PC-3 (cell line): Measurements from ENCODE around the gene NVL. TPM values are rescaled to one million over a fixed set of nuclear protein-coding genes. Genes with fewer than 3 reads are reported as not detected.

Experiments
- ATAC-seq: fragments of 200-7000 bp; cut with Tn5 transposase; 2 replicates; pipeline ENCODE4 v1.9.1; 2020; ENCODE audit warnings: mild to moderate bottlenecking, moderate library complexity
- BruUV-seq: library from RNA; stranded (reverse); fragments of 400-500 nt; replicated peaks from 2 replicates; lab custom pipeline; 2021; lab: Mats Ljungman, UMichigan
- CTCF ChIA-PET: fragments of 300-600 bp; sonication (Branson Sonifier 250); formaldehyde crosslinking; loops from one replicate; lab custom pipeline; 2022; ENCODE audit warnings: antibody characterized with exemption; lab: Charles Lee
- POLR2A ChIA-PET: fragments of 300-600 bp; sonication (Branson Sonifier 250); formaldehyde crosslinking; loops from one replicate; lab custom pipeline; 2022; ENCODE audit warnings: antibody characterized with exemption; ENCODE audit not compliant: unreplicated experiment; lab: Charles Lee
- DNase-seq: peaks from one replicate; pipeline ENCODE4 v3.0.0-alpha.2; 2015
- H2AFZ ChIP-seq: fragments of 300-600 bp; sonication (generic); 2 replicates; pipeline ENCODE4 v1.6.0; 2016; ENCODE audit warnings: antibody characterized with exemption, low read length
- H3F3A ChIP-seq: fragments of 300-600 bp; sonication (generic); one replicate; pipeline ENCODE4 v1.6.0; 2017; ENCODE audit warnings: antibody characterized with exemption, low read length, control low read depth, mild to moderate bottlenecking; ENCODE audit not compliant: unreplicated experiment
- H3K27ac ChIP-seq: fragments of 300-600 bp; sonication (generic); 2 replicates; pipeline ENCODE4 v1.5.1; 2016; ENCODE audit warnings: mild to moderate bottlenecking, low read length
- H3K27me3 ChIP-seq: fragments of 300-600 bp; sonication (generic); 2 replicates; pipeline ENCODE4 v1.6.1; 2016; ENCODE audit warnings: low read length, mixed read lengths
- H3K36me3 ChIP-seq: fragments of 300-600 bp; sonication (generic); 2 replicates; pipeline ENCODE4 v1.6.1; 2016; ENCODE audit warnings: low read depth, mixed run types, low read length, mixed read lengths
- H3K4me1 ChIP-seq: fragments of 300-600 bp; sonication (generic); 2 replicates; pipeline ENCODE4 v1.5.1; 2016; ENCODE audit warnings: low read length; ENCODE audit not compliant: insufficient read depth
- H3K4me2 ChIP-seq: fragments of 300-600 bp; sonication (generic); 2 replicates; pipeline ENCODE4 v1.6.0; 2016; ENCODE audit warnings: low read length
- H3K4me3 ChIP-seq: fragments of 300-600 bp; sonication (generic); 2 replicates; pipeline ENCODE4 v1.5.1; 2016; ENCODE audit warnings: mild to moderate bottlenecking, low read length, mixed read lengths
- H3K79me2 ChIP-seq: fragments of 300-600 bp; sonication (generic); 2 replicates; pipeline ENCODE4 v1.6.1; 2017; ENCODE audit warnings: low read length, mixed read lengths
- H3K9ac ChIP-seq: fragments of 300-600 bp; sonication (generic); 2 replicates; pipeline ENCODE4 v1.6.0; 2016; ENCODE audit warnings: mild to moderate bottlenecking, low read length
- H3K9me2 ChIP-seq: fragments of 300-600 bp; sonication (generic); replicated peaks from 2 replicates; pipeline ENCODE4 v1.6.1; 2016; ENCODE audit warnings: mixed run types, low read length, mixed read lengths
- H3K9me3 ChIP-seq: fragments of 300-600 bp; sonication (generic); 2 replicates; pipeline ENCODE4 v1.6.1; 2016; ENCODE audit warnings: low read length, mixed read lengths
- H4K20me1 ChIP-seq: fragments of 300-600 bp; sonication (generic); 2 replicates; pipeline ENCODE4 v1.6.1; 2016; ENCODE audit warnings: low read length, mixed read lengths
- CTCF ChIP-seq: fragments of 300-600 bp; sonication (generic); conservative IDR thresholded peaks from 2 replicates; pipeline ENCODE4 v1.5.1; 2017; ENCODE audit warnings: antibody characterized with exemption, low read depth, mild to moderate bottlenecking, low read length
- EZH2 ChIP-seq: fragments of 300-600 bp; sonication (generic); IDR thresholded peaks from one replicate; pipeline ENCODE4 v1.6.1; 2017; ENCODE audit warnings: antibody characterized with exemption, mild to moderate bottlenecking, low read length; ENCODE audit not compliant: unreplicated experiment
- EZH2phosphoT487 ChIP-seq: fragments of 300-600 bp; sonication (generic); IDR thresholded peaks from 2 replicates; pipeline ENCODE4 v1.6.1; 2018; ENCODE audit warnings: mild to moderate bottlenecking, antibody characterized with exemption, low read length, borderline replicate concordance
- intact Hi-C: fragments of 100-400 bp; cut with micrococcal nuclease; formaldehyde crosslinking; loops from 2 replicates; pipeline ENCODE4 v1.9.0; 2023
- total RNA-seq: library from RNA; depleted of rRNA; stranded (reverse); fragments of >200 nt; gene quantifications from 2 replicates; pipeline ENCODE4 v1.2.3, GENCODE V29; 2014

Gene NVL
- total RNA-seq, 1 experiment from 2014 or later = 37.1 TPM

- no peak overlapping the region for H2AFZ ChIP-seq
- H3K9me2 ChIP-seq = no peaks in the 10 kb centered on the region
- H3K4me1 ChIP-seq = no peaks in the 10 kb centered on the region
- H3K4me3 ChIP-seq = no peak overlapping the region
- no peak overlapping the region for H3K4me2 ChIP-seq
- H3K27ac ChIP-seq = no peak overlapping the region
- H3K27me3 ChIP-seq = no peaks in the 10 kb centered on the region
- no peaks in the 10 kb centered on the region for H3K79me2 ChIP-seq
- no peak for ATAC-seq
- BruUV-seq = no TSS peak
- POLR2A ChIA-PET = no interaction called here
- CTCF ChIA-PET = no interaction called here
- no peak overlapping the region for H3K9ac ChIP-seq
- peaks cover 23% of the 10 kb centered on the region; the same call in 1 of the 2 replicates for H3K36me3 ChIP-seq
- H4K20me1 ChIP-seq = no peaks in the 10 kb centered on the region
- intact Hi-C loops = no loop called here
- H3K9me3 ChIP-seq = no peaks in the 10 kb centered on the region
- no peak for TF ChIP-seq CTCF
- no peak for TF ChIP-seq EZH2
- no peak for TF ChIP-seq EZH2phosphoT487
- DNase-seq = no peak
- no peaks in the 10 kb centered on the region for H3F3A ChIP-seq
Observed at GRCh38 chr1:224238756-224239155, 91.2 kb downstream of the NVL start.

- intact Hi-C loops = no loop called here
- H3K27ac ChIP-seq = no peak overlapping the region
- no peak for TF ChIP-seq EZH2phosphoT487
- no peak for TF ChIP-seq CTCF
- no peak for TF ChIP-seq EZH2
- no peak for ATAC-seq
- H2AFZ ChIP-seq = no peak overlapping the region
- no TSS peak for BruUV-seq
- no peak for DNase-seq
- no peak overlapping the region for H3K9ac ChIP-seq
- no peak overlapping the region for H3K4me2 ChIP-seq
- no peak overlapping the region for H3K4me3 ChIP-seq
- CTCF ChIA-PET = no interaction called here
- POLR2A ChIA-PET = interaction anchor here (0.9 kb wide), 1 partner anchor 65 kb away, joined by 5 read pairs; no protein-coding TSS in a partner anchor
- no peaks in the 10 kb centered on the region for H3K9me3 ChIP-seq
- no peaks in the 10 kb centered on the region for H3K4me1 ChIP-seq
- peaks cover 23% of the 10 kb centered on the region; the same call in 1 of the 2 replicates for H3K36me3 ChIP-seq
- H3K9me2 ChIP-seq = no peaks in the 10 kb centered on the region
- H3K79me2 ChIP-seq = no peaks in the 10 kb centered on the region
- no peaks in the 10 kb centered on the region for H4K20me1 ChIP-seq
- no peaks in the 10 kb centered on the region for H3K27me3 ChIP-seq
- no peaks in the 10 kb centered on the region for H3F3A ChIP-seq
Observed at GRCh38 chr1:224238212-224238611, 91.8 kb downstream of the NVL start.

- DNase-seq = no peak
- Histone ChIP-seq H2AFZ (no peak overlapping the region), H4K20me1 (no peaks in the 10 kb centered on the region), H3K4me1 (no peaks in the 10 kb centered on the region), H3K9me2 (no peaks in the 10 kb centered on the region), H3F3A (no peaks in the 10 kb centered on the region), H3K36me3 (peaks cover 31% of the 10 kb centered on the region; the same call in 1 of the 2 replicates), H3K4me3 (no peak overlapping the region), H3K27me3 (no peaks in the 10 kb centered on the region), H3K9ac (no peak overlapping the region), H3K27ac (no peak overlapping the region), H3K4me2 (no peak overlapping the region), H3K9me3 (no peaks in the 10 kb centered on the region), H3K79me2 (no peaks in the 10 kb centered on the region)
- no peak for ATAC-seq
- TF ChIP-seq CTCF (no peak), EZH2phosphoT487 (no peak), EZH2 (no peak)
- CTCF ChIA-PET = no interaction called here
- intact Hi-C loops = no loop called here
- POLR2A ChIA-PET = interaction anchor here (0.9 kb wide), 1 partner anchor 66 kb away, joined by 5 read pairs; no protein-coding TSS in a partner anchor
- BruUV-seq = no TSS peak
Observed at GRCh38 chr1:224237119-224237881, 92.7 kb downstream of the NVL start.
